Measurements from ENCODE around the gene MRS2.
"Not testable (repeated sequence)": the region's sequence is repeated elsewhere in the genome, so short reads cannot be mapped to it uniquely, and the experiment has no call there.

The MRS2 gene

DNA sequence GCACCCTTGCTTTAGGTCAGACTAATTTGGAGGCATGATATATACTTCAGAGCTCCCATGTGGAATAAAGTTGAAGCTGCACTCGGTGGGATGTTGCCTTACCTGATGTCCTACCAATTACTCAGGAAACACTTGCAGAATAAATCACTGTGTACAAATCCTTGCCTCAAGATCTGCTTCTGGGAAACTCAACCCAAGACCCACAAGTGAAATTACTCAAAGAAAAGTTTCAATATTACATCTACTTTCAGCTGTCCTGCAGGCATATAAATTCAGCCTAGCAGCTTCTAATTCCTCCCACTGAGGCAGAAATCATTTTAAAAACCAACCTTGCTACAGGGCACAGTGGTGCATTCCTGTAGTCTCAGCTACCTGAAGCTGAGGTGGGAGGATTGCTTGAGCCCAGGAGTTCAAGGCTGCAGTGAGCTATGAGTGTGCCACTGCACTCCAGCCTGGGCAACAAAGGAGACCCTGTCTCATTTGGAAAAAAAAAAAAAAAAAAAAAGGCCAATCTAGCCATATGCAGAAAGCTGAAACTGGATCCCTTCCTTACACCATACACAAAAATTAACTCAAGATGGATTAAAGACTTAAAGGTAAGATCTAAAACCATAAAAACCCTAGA is 24.2 kb upstream of the MRS2 start:
- Histone ChIP-seq H3K4me3 (replicated peaks; ENCODE audit: insufficient read depth, low read length) (no peak overlapping the region), H3K27me3 (ENCODE audit: insufficient read depth, poor library complexity, severe bottlenecking) (no peaks in the 10 kb centered on the region), H3K27ac (replicated peaks) (no peak overlapping the region)
- DNase-seq (ENCODE audit: low read depth in 1 of 2, low spot score in 1 of 2) = no peak
- TF ChIP-seq, protein P1, sequence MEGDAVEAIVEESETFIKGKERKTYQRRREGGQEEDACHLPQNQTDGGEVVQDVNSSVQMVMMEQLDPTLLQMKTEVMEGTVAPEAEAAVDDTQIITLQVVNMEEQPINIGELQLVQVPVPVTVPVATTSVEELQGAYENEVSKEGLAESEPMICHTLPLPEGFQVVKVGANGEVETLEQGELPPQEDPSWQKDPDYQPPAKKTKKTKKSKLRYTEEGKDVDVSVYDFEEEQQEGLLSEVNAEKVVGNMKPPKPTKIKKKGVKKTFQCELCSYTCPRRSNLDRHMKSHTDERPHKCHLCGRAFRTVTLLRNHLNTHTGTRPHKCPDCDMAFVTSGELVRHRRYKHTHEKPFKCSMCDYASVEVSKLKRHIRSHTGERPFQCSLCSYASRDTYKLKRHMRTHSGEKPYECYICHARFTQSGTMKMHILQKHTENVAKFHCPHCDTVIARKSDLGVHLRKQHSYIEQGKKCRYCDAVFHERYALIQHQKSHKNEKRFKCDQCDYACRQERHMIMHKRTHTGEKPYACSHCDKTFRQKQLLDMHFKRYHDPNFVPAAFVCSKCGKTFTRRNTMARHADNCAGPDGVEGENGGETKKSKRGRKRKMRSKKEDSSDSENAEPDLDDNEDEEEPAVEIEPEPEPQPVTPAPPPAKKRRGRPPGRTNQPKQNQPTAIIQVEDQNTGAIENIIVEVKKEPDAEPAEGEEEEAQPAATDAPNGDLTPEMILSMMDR (IDR thresholded peaks at IDR 0.05; ENCODE audit: insufficient read depth, low read length) = no peak
- TF ChIP-seq GABPA (IDR thresholded peaks at IDR 0.05; ENCODE audit: low read depth) = no peak
- TF ChIP-seq, protein P2, sequence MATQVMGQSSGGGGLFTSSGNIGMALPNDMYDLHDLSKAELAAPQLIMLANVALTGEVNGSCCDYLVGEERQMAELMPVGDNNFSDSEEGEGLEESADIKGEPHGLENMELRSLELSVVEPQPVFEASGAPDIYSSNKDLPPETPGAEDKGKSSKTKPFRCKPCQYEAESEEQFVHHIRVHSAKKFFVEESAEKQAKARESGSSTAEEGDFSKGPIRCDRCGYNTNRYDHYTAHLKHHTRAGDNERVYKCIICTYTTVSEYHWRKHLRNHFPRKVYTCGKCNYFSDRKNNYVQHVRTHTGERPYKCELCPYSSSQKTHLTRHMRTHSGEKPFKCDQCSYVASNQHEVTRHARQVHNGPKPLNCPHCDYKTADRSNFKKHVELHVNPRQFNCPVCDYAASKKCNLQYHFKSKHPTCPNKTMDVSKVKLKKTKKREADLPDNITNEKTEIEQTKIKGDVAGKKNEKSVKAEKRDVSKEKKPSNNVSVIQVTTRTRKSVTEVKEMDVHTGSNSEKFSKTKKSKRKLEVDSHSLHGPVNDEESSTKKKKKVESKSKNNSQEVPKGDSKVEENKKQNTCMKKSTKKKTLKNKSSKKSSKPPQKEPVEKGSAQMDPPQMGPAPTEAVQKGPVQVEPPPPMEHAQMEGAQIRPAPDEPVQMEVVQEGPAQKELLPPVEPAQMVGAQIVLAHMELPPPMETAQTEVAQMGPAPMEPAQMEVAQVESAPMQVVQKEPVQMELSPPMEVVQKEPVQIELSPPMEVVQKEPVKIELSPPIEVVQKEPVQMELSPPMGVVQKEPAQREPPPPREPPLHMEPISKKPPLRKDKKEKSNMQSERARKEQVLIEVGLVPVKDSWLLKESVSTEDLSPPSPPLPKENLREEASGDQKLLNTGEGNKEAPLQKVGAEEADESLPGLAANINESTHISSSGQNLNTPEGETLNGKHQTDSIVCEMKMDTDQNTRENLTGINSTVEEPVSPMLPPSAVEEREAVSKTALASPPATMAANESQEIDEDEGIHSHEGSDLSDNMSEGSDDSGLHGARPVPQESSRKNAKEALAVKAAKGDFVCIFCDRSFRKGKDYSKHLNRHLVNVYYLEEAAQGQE (IDR thresholded peaks at IDR 0.05; ENCODE audit: insufficient replicate concordance, low read depth) = no peak
- no peak for TF ChIP-seq SPI1 (IDR thresholded peaks at IDR 0.05; ENCODE audit: borderline replicate concordance, low read depth)
- no peak for TF ChIP-seq POLR2AphosphoS5 (IDR thresholded peaks at IDR 0.05; ENCODE audit: low read depth)

DNA sequence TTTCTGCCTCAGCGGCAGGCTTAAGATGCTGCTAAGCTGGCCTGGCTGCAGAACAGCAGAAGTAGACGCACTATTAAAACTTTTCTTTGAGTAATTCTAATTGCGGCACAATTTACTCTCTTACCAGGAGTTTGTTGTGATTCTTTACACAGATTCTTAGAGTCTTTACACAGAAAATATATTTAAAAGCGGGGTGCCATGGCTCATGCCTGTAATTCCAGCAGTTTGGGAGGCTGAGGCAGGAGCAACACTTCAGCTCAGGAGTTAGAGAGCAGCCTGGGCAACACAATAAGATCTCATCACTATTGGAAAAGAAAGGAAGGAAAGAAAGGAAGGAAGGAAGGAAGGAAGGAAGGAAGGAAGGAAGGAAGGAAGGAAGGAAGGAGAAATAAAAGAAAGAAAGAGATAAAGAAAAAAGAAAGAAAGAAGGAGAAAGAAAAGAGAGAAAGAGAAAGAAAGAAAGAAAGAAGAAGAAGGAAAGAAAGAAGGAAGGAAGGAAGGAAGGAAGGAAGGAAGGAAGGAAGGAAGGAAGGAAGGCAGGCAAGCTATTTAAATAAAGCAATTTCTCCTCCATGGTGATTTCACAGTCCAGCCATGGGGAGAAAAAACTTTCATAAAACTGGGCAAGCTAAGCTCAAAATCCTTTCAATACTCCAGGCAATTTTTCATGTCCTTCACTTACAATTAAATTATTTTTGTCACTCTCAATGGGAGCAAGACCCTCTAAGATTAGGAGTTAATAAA is 21.1 kb upstream of the MRS2 start:
- H3K27ac ChIP-seq (replicated peaks) = no peak overlapping the region
- DNase-seq (ENCODE audit: low read depth in 1 of 2, low spot score in 1 of 2) = no peak
- H3K27me3 ChIP-seq (ENCODE audit: insufficient read depth, poor library complexity, severe bottlenecking) = no peaks in the 10 kb centered on the region
- no peak overlapping the region for H3K4me3 ChIP-seq (replicated peaks; ENCODE audit: insufficient read depth, low read length)
- TF ChIP-seq, protein P2 (IDR thresholded peaks at IDR 0.05; ENCODE audit: insufficient replicate concordance, low read depth) = no peak
- TF ChIP-seq GABPA (IDR thresholded peaks at IDR 0.05; ENCODE audit: low read depth) (no peak), SPI1 (IDR thresholded peaks at IDR 0.05; ENCODE audit: borderline replicate concordance, low read depth) (no peak), POLR2AphosphoS5 (IDR thresholded peaks at IDR 0.05; ENCODE audit: low read depth) (no peak)

DNA sequence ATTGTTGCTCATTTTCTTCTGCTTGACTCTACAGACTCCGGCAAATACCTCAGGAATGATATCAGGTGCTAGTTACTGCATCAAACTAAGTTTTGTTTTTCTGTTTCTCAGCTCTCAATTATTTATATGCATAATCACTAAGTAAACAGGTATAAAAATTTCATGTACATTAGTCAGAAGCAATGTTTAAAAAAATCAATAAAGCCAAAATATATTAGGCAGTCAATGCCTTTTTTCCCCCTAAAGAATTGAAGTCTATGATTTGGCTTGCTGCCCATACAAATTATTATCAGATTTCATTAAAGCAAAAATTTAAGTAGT is 20.6 kb upstream of the MRS2 start:
- Histone ChIP-seq H3K27ac (replicated peaks) (no peak overlapping the region), H3K27me3 (ENCODE audit: insufficient read depth, poor library complexity, severe bottlenecking) (no peaks in the 10 kb centered on the region), H3K4me3 (replicated peaks; ENCODE audit: insufficient read depth, low read length) (no peak overlapping the region)
- TF ChIP-seq POLR2AphosphoS5 (IDR thresholded peaks at IDR 0.05; ENCODE audit: low read depth) = no peak
- TF ChIP-seq, protein P2 (IDR thresholded peaks at IDR 0.05; ENCODE audit: insufficient replicate concordance, low read depth) = no peak
- TF ChIP-seq, protein P1 (IDR thresholded peaks at IDR 0.05; ENCODE audit: insufficient read depth, low read length) = no peak
- TF ChIP-seq SPI1 (IDR thresholded peaks at IDR 0.05; ENCODE audit: borderline replicate concordance, low read depth) = no peak
- no peak for TF ChIP-seq GABPA (IDR thresholded peaks at IDR 0.05; ENCODE audit: low read depth)
- DNase-seq (ENCODE audit: low read depth in 1 of 2, low spot score in 1 of 2) = no peak

DNA sequence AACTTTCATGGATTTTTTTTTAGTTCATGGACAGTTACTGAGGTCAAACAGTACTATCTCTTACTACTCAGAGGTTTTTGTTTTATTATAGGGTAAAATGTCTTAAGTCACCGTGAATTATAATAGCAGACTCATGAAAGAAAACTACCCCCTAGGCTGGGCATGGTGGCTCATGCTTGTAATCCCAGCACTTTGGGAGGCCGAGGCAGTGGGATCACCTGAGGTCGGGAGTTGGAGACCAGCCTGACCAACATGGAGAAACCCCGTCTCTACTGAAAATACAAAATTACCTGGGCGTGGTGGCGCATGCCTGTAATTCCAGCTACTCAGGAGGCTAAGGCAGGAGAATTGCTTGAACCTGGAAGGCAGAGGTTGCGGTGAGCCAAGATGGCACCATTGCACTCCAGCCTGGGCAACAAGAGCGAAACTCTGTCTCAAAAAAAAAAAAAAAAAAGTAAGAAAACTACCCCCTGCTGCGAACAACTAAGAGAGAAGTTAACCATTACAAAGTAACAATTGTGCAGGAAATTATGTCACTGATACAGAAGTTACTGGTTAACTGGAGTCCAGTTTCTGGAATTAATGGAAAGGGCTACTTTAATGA is 19.7 kb upstream of the MRS2 start:
- not testable (repeated sequence) for DNase-seq (ENCODE audit: low read depth in 1 of 2, low spot score in 1 of 2)

DNA sequence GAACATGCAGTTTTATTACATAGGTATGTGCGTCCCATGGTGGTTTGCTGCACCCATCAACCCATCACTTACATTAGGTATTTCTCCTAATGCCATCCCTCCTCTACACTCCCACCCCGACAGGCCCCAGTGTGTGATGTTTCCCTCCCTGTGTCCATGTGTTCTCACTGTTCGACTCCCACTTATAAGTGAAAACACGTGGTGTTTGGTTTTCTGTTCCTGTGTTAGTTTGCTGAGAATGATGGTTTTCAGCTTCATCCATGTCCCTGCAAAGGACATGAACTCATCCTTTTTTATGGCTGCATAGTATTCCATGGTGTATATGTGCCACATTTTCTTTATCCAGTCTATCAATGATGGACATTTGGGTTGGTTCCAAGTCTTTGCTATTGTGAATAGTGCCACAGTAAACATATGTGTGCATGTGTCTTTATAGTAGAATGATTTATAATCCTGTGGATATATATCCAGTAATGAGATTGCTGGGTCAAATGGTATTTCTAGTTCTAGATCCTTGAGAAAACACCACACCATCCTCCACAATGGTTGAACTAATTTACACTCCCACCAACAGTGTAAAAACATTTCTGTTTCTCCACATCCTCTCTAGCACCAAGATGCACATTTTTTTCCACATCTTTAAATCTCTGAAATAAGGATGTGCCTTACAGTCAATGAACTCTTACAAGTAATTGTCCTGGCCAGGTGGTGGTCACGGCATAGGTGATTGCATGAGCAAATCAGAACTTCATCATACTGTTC is 18.2 kb upstream of the MRS2 start:
- H3K27ac ChIP-seq (replicated peaks); DNase-seq (ENCODE audit: low read depth in 1 of 2, low spot score in 1 of 2); H3K27me3 ChIP-seq (ENCODE audit: insufficient read depth, poor library complexity, severe bottlenecking); H3K4me3 ChIP-seq (replicated peaks; ENCODE audit: insufficient read depth, low read length): not testable (repeated sequence)

More for the DNA sequence above, 19.7 kb upstream of the MRS2 start:
- H3K27me3 ChIP-seq (ENCODE audit: insufficient read depth, poor library complexity, severe bottlenecking); H3K27ac ChIP-seq (replicated peaks); H3K4me3 ChIP-seq (replicated peaks; ENCODE audit: insufficient read depth, low read length): not testable (repeated sequence)
